NCI-H510A (cell line): ENCODE results near the gene IFNL1.
A peak's percentile ranks its signal among the peaks of the same experiment; 100 is the strongest.
"Not testable (repeated sequence)": the region's sequence is repeated elsewhere in the genome, so short reads cannot be mapped to it uniquely, and the experiment has no call there.

Source experiments
- DNase-seq: peaks from one replicate; lab custom pipeline; 2025; lab: John Stamatoyannopoulos, UW

IFNL1 gene

DNA sequence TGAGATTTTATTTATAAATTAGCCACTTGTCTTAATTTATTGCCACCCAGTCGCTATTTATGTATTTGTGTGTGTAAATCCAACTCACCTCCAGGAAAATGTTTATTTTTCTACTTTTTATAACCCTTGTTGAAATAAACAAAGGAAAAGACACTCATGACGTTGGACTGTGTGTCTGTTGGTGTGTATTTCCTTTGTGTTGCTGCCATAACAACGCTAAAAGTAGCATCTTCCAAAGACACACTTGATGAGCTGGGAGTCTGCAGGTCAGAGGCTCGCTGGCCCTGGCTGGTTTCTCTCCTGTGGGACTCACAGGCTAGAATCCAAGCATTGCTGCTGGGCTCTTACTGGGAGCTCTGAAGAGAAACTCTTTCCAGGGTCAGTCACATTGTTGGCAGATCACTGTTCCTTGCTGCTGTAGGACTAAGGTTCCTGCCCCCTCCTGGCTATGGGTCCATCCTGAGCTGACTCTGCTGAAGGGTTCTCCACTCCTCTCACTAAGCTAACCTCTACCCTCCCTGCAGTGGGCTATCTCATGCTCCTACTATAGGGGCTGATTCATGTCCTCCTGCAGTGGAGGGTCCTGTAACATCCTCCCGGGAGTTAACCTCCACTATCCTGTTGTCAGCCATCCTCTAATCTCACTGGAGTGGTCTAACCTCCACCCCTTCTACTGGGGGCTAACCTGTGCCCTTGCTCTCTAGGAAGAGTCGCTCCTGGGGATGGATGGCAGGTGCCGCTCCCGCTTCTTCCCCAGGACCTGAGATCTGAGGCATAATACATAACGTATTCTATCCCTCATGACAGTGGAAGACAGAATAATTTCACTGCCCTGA is 26.0 kb upstream of the IFNL1 start:
- no peak for DNase-seq

DNA sequence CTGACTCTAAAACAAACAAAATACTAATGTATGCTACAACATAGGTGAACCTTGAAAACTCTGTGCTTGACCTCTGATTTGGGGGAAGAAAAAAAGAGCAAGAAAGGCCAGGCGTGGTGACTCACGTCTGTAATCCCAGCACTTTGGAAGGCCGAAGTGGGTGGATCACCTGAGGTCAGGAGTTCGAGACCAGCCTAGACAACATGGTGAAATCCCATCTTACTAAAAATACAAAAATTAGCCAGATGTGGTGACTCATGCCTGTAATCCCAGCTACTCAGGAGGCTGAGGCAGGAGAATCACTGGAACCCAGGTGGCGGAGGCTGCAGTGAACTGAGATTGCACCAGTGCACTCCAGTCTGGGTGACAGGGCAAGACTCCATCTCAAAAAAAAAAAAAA is 22.3 kb upstream of the IFNL1 start:
- DNase-seq, result not testable (repeated sequence)

DNA sequence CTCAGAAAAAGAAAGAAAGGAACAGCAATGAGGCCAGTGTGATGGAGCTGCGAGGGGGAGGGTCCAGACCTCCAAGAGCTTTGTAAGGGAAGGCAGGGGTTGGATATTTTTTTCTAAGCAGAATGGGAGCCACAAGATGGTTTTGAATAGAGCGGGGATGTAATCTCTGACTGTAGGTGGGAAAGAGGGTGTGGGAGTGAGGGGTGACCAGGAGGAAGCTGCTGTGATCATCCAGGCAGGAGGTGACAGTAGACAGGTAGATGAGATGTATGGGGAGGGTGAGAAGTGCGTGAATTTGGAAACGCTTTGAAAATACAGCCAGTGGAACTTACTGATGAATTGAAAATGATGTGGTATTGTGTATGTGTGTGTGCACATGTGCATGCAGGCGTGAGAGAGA is 20.6 kb upstream of the IFNL1 start:
- no peak for DNase-seq

DNA sequence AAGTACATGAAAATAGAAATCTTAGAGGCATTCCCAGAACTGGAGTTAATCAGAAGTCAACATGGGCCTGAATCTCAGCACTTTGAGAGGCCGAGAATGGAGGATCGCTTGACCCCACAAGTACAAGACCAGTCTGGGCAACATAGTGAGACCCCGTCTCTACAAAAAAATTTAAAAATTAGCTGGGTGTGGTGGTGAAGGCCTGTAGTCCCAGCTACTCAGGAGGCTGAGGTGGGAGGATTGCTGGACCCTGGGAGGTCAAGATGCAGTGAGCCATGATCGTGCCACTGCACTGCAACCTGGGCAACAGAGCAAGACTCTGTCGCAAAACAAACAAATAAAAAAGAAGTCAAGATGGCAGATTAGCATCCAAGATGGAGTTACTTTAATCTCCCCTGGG is 19.5 kb upstream of the IFNL1 start:
- DNase-seq, result no peak

DNA sequence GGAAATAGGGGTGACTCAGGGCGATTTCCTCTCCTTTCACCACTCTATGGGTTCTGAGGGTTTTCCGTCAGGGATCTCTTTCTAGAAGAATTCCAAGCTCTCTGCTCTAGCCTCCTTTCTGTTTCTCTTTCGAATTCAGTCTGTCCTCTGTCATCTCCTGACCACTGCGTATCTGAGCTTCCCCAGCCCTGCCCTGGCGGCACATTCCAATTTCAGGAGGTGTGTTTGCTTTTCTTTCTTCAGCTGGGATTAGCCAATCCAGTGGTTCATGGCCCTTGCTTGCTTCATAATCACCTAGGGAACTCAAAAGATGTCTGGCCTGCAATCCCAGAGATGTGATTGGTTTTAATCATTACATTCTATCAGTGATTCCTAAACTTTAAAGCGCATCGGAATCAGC is 18.6 kb upstream of the IFNL1 start:
- DNase-seq, result no peak

DNA sequence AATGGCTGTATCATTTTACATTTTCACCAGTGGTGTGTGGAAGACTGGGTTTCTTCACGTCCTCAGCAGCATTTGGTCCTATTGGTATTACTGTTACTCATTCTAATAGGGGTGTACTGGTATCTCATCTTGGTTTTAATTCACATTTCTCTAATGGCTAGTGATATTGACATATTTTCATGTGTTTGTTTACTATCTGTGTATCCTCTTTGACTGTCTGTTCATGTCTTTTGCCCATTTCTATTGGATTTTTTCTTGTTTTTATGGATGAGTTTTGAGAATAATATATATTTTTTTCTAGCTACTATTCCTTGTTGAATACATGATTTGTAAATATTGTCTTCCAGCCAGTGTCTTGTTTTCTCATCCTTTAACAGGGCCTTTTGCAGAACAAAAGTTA is 14.2 kb upstream of the IFNL1 start:
- DNase-seq, result no peak

DNA sequence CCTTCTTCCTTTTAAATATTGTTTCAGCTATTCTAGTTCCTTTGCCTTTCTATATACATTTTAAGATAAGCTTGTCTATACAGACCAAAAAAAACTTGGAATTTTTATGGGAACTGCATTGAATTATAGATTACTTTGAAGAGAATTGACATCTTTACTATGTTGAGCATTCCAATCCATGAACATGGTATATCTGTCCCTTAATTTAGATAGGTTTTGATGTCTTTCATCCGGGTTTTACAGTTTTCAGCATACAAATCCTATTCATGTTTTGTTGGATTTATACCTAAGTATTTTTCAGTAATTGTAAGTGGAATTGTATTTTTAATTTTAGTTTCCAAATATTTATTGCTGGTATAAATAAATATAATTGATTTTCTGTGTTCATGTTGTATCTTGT is 12.2 kb upstream of the IFNL1 start:
- no peak for DNase-seq

DNA sequence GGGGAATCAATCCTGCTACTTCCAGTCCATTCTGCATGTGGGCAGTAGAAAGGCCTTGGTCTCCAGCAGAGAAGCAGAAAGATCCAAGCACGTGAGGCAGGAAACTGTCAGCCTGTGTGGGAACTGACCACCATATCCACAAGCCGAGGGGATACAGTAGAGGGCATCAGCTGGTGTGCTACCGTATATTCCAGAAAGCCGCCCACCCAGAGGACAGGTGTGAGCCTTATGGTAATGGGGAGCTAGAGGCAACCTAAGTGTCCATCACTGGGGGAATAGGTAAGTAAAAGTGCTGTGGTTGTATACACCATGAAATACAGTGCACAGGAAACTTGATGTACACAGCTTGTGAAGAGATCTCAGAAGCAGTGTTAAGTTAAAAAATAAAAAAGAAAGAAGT is 2.8 kb upstream of the IFNL1 start:
- no peak for DNase-seq

DNA sequence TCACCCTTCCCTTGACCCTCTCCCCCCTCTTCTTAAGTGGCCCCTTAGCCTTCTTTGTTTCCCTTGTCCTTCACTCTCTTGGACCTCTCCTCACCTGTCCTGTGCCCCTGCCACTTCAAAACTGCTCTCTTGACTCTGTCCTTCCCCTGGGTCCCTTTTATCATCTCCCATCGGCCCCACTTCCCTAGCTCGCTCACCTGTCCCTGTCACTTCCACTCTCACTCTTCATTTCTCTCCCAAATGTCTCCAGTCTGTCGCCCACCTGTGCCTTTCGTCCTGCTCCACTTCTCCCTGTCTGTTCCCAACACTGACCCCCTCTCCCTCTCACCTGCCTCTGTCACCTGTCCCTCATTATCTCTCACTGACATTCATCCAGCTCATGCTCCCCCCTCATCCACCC is 699 bp downstream of the IFNL1 start:
- DNase-seq, result no peak

DNA sequence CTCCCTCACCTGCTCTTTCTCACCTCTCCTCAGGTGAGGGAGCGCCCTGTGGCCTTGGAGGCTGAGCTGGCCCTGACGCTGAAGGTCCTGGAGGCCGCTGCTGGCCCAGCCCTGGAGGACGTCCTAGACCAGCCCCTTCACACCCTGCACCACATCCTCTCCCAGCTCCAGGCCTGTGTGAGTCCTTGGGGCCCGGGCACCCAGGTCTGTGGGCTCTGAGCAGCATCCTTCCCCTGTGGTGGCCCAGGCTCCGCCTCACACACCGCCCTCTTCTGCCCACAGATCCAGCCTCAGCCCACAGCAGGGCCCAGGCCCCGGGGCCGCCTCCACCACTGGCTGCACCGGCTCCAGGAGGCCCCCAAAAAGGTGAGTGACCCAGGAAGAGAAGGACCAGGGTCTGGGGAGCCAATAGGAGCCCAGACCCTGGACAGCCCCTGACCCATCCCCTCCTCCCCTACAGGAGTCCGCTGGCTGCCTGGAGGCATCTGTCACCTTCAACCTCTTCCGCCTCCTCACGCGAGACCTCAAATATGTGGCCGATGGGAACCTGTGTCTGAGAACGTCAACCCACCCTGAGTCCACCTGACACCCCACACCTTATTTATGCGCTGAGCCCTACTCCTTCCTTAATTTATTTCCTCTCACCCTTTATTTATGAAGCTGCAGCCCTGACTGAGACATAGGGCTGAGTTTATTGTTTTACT is 1.9 kb downstream of the IFNL1 start:
- no peak for DNase-seq

DNA sequence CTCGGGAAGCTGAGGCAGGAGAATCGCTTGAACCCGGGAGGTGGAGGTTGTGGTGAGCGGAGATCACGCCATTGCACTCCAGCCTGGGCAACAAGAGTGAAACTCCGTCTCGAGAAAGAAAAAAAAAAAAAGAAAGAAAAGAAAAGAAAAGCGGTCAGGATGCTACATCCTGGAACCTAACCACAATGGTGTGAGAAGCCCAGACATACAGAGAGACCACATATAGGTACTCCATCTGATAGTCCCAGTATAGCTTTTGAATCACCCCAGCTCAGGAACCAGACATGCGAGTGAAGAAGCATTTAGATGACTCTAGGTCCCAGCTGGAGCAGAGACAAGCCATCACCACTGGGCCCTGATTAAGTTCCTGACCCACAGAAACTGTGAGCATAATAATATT is 3.2 kb downstream of the IFNL1 start:
- DNase-seq, result no peak

DNA sequence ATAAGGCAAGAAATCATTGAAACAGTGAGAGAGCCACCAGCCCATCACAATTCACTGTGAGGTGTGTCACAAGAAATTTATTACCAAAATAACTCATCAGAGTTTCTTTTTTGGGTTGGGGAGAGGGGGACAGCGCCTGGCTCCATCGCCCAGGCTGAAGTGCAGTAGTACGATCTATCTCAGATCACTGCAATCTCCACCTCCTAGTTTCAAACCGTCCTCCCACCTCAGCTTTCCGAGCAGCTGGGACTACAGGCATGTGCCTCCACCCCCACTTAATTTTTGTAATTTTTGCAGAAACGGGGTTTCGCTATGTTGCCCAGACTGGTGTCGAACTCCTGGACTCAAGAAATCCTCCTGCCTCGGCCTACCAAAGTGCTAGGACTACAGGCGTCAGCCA is 3.6 kb downstream of the IFNL1 start:
- DNase-seq, result no peak

DNA sequence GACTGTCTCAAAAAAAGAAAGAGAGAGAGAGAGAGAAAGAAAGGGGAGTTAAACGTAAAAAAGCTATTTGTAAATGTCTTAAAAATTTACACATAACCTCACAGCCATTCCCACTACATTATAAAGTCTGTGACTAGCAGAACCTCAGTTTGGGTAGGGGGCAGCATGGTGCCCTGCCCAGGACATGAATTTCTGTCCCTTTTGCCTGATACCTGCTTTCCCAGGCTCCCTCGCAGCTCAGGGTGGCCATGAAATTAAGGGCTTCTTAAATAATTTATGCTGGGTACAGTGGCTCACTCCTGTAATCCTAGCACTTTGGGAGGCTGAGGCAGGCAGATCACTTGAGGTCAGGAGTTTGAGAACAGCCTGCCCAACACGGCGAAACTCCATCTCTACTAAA is 4.8 kb downstream of the IFNL1 start:
- DNase-seq, result no peak

DNA sequence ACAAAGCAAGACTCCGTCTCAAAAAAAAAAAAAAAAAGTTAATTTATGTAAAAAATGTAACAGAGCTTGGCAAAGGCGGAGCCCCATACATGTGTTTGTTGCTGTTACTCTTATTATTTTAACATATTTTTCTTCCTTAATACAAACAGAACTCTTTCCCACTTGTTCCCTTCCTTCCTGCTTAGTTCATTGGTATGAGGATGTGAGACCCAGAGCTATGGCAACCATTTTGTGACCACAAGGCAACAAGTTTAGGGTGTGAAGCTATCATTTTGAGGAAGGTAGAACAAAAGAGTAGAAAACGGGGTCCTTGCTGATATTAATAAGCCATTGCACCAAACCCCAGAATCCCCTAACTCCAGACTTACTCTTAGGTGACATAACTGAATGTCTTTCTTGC is 5.4 kb downstream of the IFNL1 start:
- no peak for DNase-seq

DNA sequence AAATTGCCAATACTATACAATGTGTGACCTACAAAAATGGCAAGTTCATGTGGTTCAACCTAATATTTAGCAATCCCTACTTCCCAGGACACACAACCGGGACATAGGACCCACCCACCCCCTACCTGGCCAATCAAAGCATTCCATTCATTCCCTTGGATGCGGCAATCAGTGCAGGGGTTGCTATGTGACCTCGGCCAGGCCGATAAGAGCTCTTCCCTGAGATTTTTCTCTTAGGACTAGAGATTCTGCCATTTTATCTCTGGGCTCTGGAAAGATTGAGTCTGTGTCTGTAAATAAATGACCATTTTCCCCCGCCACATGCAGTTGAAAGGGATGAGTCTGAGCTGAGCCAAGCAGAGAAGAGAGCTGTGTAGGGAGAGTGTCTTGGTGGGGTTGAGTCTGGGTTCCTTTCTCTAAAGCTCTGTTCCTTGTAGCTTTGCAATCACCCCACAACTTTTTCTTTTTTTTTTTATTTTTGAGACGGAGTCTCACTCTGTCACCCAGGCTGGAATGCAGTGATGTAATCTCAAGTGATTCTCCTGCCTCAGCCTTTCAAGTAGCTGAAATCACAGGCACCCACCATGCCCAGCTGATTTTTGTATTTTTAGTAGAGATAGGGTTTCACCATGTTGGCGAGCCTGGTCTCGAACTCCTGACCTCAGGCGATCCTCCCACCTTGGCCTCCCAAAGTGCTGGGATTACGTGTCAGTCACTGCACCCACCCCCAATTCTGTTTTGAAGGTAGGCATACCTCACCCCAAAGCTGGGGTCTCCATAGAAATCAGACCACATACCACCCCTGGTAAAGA is 7.4 kb downstream of the IFNL1 start:
- DNase-seq, result no peak

DNA sequence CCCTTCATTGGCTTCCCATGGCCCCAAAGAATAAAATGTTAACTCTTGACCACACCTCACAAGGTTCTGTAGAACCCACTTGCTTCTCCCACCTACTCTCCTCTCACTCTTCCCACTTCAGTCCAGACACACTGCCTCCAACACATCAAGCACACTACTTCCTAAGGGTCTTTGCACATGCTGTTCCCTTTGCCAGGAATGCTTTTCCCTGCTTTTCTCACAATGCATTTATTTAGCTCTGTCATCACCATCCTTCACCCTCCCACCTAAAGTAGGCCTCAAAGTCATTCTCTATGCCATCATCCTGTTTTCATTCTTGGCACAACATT is 7.9 kb downstream of the IFNL1 start:
- no peak for DNase-seq

DNA sequence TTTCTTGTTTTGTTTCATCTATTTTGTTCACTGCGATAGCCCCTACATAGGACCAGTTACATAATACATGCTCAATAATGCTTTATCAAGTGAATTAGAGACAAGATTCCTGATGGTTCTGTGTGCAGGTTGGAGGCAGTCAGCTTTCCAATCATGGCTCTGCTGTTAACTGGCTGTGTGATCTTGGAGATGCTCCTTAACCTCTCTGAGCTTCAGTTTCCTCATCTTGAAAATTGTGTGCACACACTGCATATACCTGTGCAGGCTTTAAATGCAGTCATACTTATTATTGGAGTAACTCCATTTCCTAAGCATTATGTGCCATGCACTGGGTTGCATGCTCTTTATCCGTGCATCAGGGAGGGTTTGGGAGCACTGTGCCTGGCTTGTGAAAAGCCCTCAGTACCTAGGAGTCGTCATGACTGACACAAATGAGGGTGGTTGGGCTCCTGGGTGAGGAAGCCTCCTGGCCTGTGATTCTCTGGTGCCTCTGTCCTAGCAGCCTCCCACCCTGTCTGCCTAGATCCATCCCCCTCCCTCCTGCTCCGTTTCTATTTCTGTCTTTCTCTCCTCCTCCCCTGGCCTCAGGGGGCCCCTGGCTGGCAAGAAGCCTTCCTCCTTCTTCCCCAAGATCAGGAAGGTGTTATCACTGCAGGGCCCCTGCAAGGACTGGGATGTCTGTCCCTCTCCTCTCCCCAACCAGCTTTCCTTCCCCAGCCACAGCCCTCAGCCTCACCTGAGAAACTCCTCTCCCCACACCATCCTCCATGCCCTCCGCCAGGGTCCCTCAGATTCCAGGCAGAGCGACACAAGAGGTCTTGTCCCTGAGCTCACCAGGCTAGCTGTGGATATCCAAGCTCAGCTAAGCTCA is 8.7 kb downstream of the IFNL1 start:
- DNase-seq, result no peak

DNA sequence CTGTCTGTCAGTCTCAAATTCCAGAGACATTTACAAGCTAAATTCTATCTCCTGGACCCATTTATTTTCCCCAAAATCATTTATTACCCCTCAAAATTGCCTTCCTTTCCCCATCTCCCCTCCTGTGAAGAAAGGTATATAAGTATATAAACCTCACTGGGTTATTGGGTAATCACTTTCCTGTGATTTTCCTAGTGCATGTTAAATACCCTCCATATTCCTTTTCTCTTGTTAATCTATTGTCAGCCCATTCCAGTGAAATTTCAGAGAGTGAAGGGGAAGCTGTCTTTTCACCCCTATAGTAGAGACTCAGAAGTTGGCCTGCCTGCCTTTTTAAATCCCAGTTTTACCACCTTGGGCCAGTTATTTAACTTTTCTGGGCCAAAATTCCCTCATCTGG is 9.9 kb downstream of the IFNL1 start:
- DNase-seq, result no peak

DNA sequence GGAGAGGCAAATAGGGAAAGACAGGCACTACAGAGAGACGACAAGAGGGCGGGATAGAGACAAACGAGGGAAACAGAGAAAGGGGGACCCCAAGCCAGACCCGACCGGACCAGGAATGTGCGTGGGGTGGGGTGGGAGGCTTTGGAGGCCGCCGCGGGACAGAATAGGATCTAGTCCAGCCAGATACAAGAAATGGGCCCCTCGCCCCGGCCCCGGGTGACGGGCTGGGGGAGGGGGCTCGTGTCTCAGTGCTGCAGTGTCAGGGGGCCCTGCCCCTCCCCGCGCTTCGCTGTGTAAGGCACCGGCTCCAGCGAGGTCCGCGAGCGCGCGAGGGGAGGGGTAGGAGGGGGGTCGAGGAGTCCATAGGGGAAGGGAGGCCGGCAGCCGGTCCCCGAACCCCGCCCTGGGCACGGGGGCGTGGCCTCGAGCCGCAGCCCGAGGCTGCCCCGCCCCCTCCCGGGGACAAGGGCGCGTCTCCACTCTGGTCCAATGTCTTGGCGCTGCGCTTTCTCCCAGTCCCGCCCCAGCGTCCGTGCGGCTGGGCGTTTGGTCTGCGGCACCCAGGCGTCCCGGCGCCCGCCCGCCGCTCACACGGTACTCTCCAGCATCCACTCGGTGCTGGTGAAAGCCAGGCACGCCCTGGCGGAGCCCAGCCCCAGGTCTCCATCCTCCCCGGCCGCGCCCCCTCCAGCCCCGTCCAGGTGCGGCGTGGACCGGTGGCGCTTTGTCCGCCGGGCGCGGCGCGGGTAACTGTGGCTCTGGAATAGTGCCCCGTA is 11.0 kb downstream of the IFNL1 start:
- peak; percentile 35 for DNase-seq

DNA sequence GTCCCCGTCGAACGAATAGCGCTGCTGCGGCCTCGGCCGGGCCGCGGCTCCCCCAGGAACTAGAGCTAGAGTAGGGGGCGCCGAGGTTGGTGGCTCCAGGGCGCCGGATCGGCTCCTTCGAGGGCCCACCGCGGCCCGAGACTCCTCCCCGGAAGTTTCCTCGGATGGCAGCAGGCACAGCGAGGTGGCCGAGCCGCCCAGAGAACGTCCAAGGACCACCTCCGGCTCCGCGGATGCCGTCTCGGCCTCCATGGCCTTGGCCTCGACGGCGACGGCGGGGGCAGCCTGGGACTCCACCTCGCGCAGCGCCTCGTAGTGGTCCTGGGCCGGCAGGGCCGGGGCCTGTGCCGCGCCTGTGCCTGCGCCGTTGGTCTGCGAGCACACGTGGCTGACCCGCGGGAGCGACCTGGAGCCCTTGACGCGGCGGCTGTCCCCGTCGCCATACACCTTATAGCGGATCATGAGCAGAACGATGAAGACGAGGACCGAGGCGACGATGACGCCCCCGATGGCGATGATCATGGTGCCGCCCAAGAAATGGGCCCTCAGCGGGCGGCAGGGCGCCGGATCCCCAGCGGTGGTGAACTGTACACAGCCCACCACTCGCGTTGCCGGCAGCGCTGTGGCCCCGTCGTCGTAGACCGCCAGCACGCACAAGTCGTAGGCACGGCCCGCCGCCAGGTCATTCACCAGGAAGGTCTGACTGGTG is 11.8 kb downstream of the IFNL1 start:
- DNase-seq, result no peak
